K562 (cell line): ENCODE results near the gene PDZD2. TPM values are rescaled to one million over a fixed set of nuclear protein-coding genes. Genes with fewer than 3 reads are reported as not detected.

Source experiments
- ATAC-seq: fragments of 200-7000 bp; cut with Tn5 transposase; 3 replicates; pipeline ENCODE4 v1.9.1; 2020; ENCODE audit warnings: moderate library complexity
- BruUV-seq: library from RNA; stranded (reverse); fragments of 400-500 nt; replicated peaks from 2 replicates; lab custom pipeline; 2021; lab: Mats Ljungman, UMichigan
- CTCF ChIA-PET: fragments of 300-600 bp; formaldehyde crosslinking; extraction: SDS; loops from one replicate; lab custom pipeline; 2021; ENCODE audit warnings: low intra/inter-chr PET ratio; lab: Yijun Ruan, JAX
- POLR2A ChIA-PET: fragments of 300-600, 350-650 bp; sonication (Branson Sonifier 250); formaldehyde crosslinking; extraction: SDS; loops from one replicate; lab custom pipeline; 2021; ENCODE audit warnings: antibody characterized with exemption, inconsistent platforms; lab: Yijun Ruan, JAX
- DNase-seq, 4 experiments: peaks; one replicate each; pipeline versions ENCODE4 v3.0.0 to v3.0.0-alpha.2; 2011 to 2018; ENCODE audit warnings: low spot score in 3 of 4, mixed read lengths in 3 of 4; ENCODE audit errors: extremely low read depth in 1 of 4
- FAIRE-seq: peaks from 2 replicates; lab custom pipeline; 2011; peaks lifted over from hg19 to GRCh38; lab: Jason Lieb, UNC
- H2AFZ ChIP-seq: 2 replicates; pipeline ENCODE4 v1.6.0; 2011; ENCODE audit warnings: low read depth, low read length, control low read depth, inconsistent platforms
- H3K27ac ChIP-seq: fragments of 200-600 bp; 3 replicates; pipeline ENCODE4 v1.8.0; 2011; ENCODE audit warnings: low read depth, mild to moderate bottlenecking, control low read depth, inconsistent platforms, low read length, moderate library complexity, mixed read lengths; ENCODE audit errors: extremely low read depth
- H3K27me3 ChIP-seq, 2 experiments: fragments of 300-600 bp in 1 of 2; 2 replicates in 1 of 2; 3 replicates in 1 of 2; pipeline versions ENCODE4 v1.6.0 to v1.8.0; 2011; ENCODE audit warnings: inconsistent platforms in 2 of 2, low read length in 2 of 2, mild to moderate bottlenecking in 1 of 2, mixed read lengths in 1 of 2, moderate library complexity in 1 of 2; ENCODE audit not compliant: control insufficient read depth in 2 of 2, insufficient read depth in 2 of 2
- H3K36me3 ChIP-seq: fragments of 300-600 bp; 3 replicates; pipeline ENCODE4 v1.8.0; 2011; ENCODE audit warnings: mild to moderate bottlenecking, low read length, inconsistent platforms; ENCODE audit not compliant: control insufficient read depth, insufficient read depth
- H3K4me1 ChIP-seq, 2 experiments: fragments of 200-600 bp in 1 of 2; replicated peaks in 1 of 2; 2 replicates in 1 of 2; 3 replicates in 1 of 2; pipeline versions ENCODE4 v1.5.1 to v1.8.0; 2011; ENCODE audit warnings: inconsistent platforms in 2 of 2, low read length in 2 of 2, mild to moderate bottlenecking in 1 of 2, mixed read lengths in 1 of 2, moderate library complexity in 1 of 2; ENCODE audit not compliant: control insufficient read depth in 2 of 2, insufficient read depth in 2 of 2
- H3K4me2 ChIP-seq: 2 replicates; pipeline ENCODE4 v1.6.1; 2011; ENCODE audit warnings: low read length, control low read depth, inconsistent platforms, mixed read lengths; ENCODE audit not compliant: insufficient read depth
- H3K4me3 ChIP-seq: fragments of 200-600 bp; sonication (generic), shearing (Covaris generic); 2 replicates; pipeline ENCODE4 v1.5.1; 2016; ENCODE audit warnings: control low read depth, inconsistent platforms
- H3K79me2 ChIP-seq: fragments of 200-600 bp; 3 replicates; pipeline ENCODE4 v1.8.0; 2011; ENCODE audit warnings: low read length, inconsistent platforms; ENCODE audit not compliant: control insufficient read depth, insufficient read depth
- H3K9ac ChIP-seq, 2 experiments: 2 replicates each; pipeline versions ENCODE4 v1.6.0 to v1.6.1; 2011; ENCODE audit warnings: low read depth in 2 of 2, low read length in 2 of 2, control low read depth in 1 of 2, inconsistent platforms in 1 of 2, mild to moderate bottlenecking in 1 of 2, mixed read lengths in 1 of 2; ENCODE audit not compliant: insufficient read depth in 1 of 2
- H3K9me1 ChIP-seq: one replicate; pipeline ENCODE4 v1.6.0; 2011; ENCODE audit warnings: inconsistent platforms, mild to moderate bottlenecking, low read length, moderate library complexity; ENCODE audit not compliant: control insufficient read depth, insufficient read depth
- H3K9me3 ChIP-seq: replicated peaks from 2 replicates; pipeline ENCODE4 v1.5.1; 2011; ENCODE audit warnings: low read depth, low read length, inconsistent platforms; ENCODE audit not compliant: control insufficient read depth, insufficient read depth
- H4K20me1 ChIP-seq: replicated peaks from 2 replicates; pipeline ENCODE4 v1.6.1; 2011; ENCODE audit warnings: low read length, inconsistent platforms, mixed read lengths; ENCODE audit not compliant: control insufficient read depth, insufficient read depth
- ATF7 ChIP-seq: fragments of 450-650 bp; IDR thresholded peaks from 2 replicates; pipeline ENCODE4 v1.7.1; 2014; ENCODE audit warnings: mild to moderate bottlenecking, moderate library complexity
- BHLHE40 ChIP-seq: IDR thresholded peaks from 2 replicates; pipeline ENCODE4 v1.6.1; 2011; ENCODE audit warnings: low read length, improper control_type of control experiment
- BRD9 ChIP-seq: fragments of 450-650 bp; IDR thresholded peaks from 2 replicates; pipeline ENCODE4 v1.6.1; 2018; ENCODE audit warnings: low read depth; ENCODE audit not compliant: partially characterized antibody
- DPF2 ChIP-seq: fragments of 450-650 bp; IDR thresholded peaks from 2 replicates; pipeline ENCODE4 v1.6.1; 2016
- ETV1 ChIP-seq: fragments of 450-650 bp; conservative IDR thresholded peaks from 2 replicates; pipeline ENCODE4 v1.6.1; 2016; ENCODE audit warnings: missing genetic modification characterization, control low read depth, low read depth, missing compliant biosample characterization
- EZH2 ChIP-seq: IDR thresholded peaks from 2 replicates; pipeline ENCODE4 v1.6.1; 2012; ENCODE audit warnings: low read depth, mild to moderate bottlenecking, inconsistent platforms, low read length, borderline replicate concordance
- MCM3 ChIP-seq: fragments of 450-650 bp; IDR thresholded peaks from 2 replicates; pipeline ENCODE4 v1.6.1; 2016
- NCOA2 ChIP-seq, 2 experiments: fragments of 450-650 bp; IDR thresholded peaks; 2 replicates each; pipeline ENCODE4 v1.6.1; 2018; ENCODE audit warnings: mild to moderate bottlenecking in 2 of 2, moderate library complexity in 1 of 2; ENCODE audit not compliant: partially characterized antibody in 2 of 2
- NELFE ChIP-seq: IDR thresholded peaks from 2 replicates; pipeline ENCODE4 v1.6.1; 2011; ENCODE audit warnings: mild to moderate bottlenecking; ENCODE audit not compliant: insufficient read depth, insufficient read length
- RBBP5 ChIP-seq: fragments of 200-600 bp; sonication (generic); IDR thresholded peaks from 2 replicates; pipeline ENCODE4 v1.6.1; 2012; ENCODE audit warnings: borderline replicate concordance, mild to moderate bottlenecking, low read length, control low read depth, inconsistent platforms; ENCODE audit not compliant: insufficient read depth, poor library complexity, severe bottlenecking
- RERE ChIP-seq: sonication (generic); formaldehyde crosslinking; IDR thresholded peaks from 2 replicates; pipeline ENCODE4 v1.8.0; 2023; ENCODE audit warnings: missing genetic modification reagents, mild to moderate bottlenecking, borderline replicate concordance
- SIX5 ChIP-seq, 2 experiments: IDR thresholded peaks; 2 replicates each; pipeline ENCODE4 v1.6.1; 2011; ENCODE audit warnings: low read length in 2 of 2, borderline replicate concordance in 1 of 2, low read depth in 1 of 2, mild to moderate bottlenecking in 1 of 2, moderate library complexity in 1 of 2; ENCODE audit not compliant: insufficient read depth in 1 of 2
- ZEB2 ChIP-seq: fragments of 450-650 bp; IDR thresholded peaks from 2 replicates; pipeline ENCODE4 v1.6.1; 2016
- ZNF274 ChIP-seq: IDR thresholded peaks from 2 replicates; pipeline ENCODE4 v1.6.1; 2011; ENCODE audit warnings: low read depth, mild to moderate bottlenecking, low read length, moderate library complexity, borderline replicate concordance
- ZNF354B ChIP-seq: fragments of 250-450 bp; sonication (Bioruptor Pico); IDR thresholded peaks from 2 replicates; pipeline ENCODE4 v1.4.0; 2020
- ZNF696 ChIP-seq: fragments of 250-450 bp; sonication (Bioruptor Pico); conservative IDR thresholded peaks from 2 replicates; pipeline ENCODE4 v1.4.0; 2020; ENCODE audit warnings: mild to moderate bottlenecking, moderate library complexity
- WGBS: fragments of 100-300 bp; shearing (Covaris generic); methylation state at CpG from one replicate; pipeline ENCODE4 v1.1.6; 2016; ENCODE audit warnings: low coverage, mixed read lengths; ENCODE audit not compliant: insufficient coverage; ENCODE audit errors: missing lambda C conversion rate; 5-methylcytosine and 5-hydroxymethylcytosine counted together
- in situ Hi-C: fragments of 300-500 bp; cut with MboI; formaldehyde crosslinking; loops from 4 replicates; pipeline ENCODE4 v1.15.0; 2018; ENCODE audit warnings: inconsistent platforms, mixed read lengths
- intact Hi-C: fragments of 100-400 bp; cut with micrococcal nuclease; formaldehyde crosslinking; loops from 2 replicates; pipeline ENCODE4 v1.14.2; 2022
- polyA plus RNA-seq, 8 experiments: library from polyadenylated mRNA; depleted of rRNA in 4 of 8; stranded (reverse) in 5 of 8; unstranded in 3 of 8; fragments of >200 nt; fragmentation: Nextera tagmentation in 2 of 8; fragmentation: Illumina TruSeq in 1 of 8; extraction: Ambion mirVana in 2 of 8; extraction: Trizol in 1 of 8; gene quantifications; 2 replicates each; pipeline versions ENCODE4 v1.2.1 to v1.2.3, GENCODE V29; 2011 to 2014; ENCODE audit warnings: inconsistent platforms in 1 of 8, missing spikeins in 1 of 8
- total RNA-seq, 7 experiments: library from RNA; depleted of rRNA in 6 of 7; stranded (reverse); fragments of >200 nt in 6 of 7; fragmentation: Illumina TruSeq in 2 of 7; extraction: Trizol in 2 of 7; gene quantifications; 2 replicates each; pipeline versions ENCODE4 v1.2.1 to v1.2.3, GENCODE V29; 2011 to 2021; ENCODE audit warnings: low replicate concordance in 1 of 7

Gene PDZD2
- total and polyA plus RNA-seq, 9 of the 15 experiments (the other 6 are each of a cell fraction or from before 2014, with no cell fraction given), result 0.02 to 0.08 (median 0.04) TPM; not detected in 6

- Histone ChIP-seq H3K4me2 (no peak overlapping the region), H3K4me3 (no peak overlapping the region), H3K9ac (no peak overlapping the region), H3K9me1 (no peaks in the 10 kb centered on the region), H3K4me1 (no peaks in the 10 kb centered on the region), H3K27ac (no peak overlapping the region), H2AFZ (no peak overlapping the region), H4K20me1 (no peaks in the 10 kb centered on the region), H3K9me3 (no peaks in the 10 kb centered on the region), H3K36me3 (peaks cover 72% of the 10 kb centered on the region), H3K79me2 (peaks cover 74% of the 10 kb centered on the region), H3K27me3 (no peaks in the 10 kb centered on the region)
- no peak for ATAC-seq
- BruUV-seq, result TSS peak; percentile 14
- intact Hi-C loops (no loop called here), in situ Hi-C loops (no loop called here)
- DNase-seq, result no peak
- 83% methylated on average over 3 of the region's 3 CpGs for WGBS
- POLR2A ChIA-PET, result interaction anchor here (0.6 to 1.0 kb wide), 2 partner anchors 16 to 114 kb away, joined by 3 read pairs; no protein-coding TSS in a partner anchor
- CTCF ChIA-PET, result no interaction called here
- FAIRE-seq, result no peak
- TF ChIP-seq ZEB2, result no peak
- no peak for TF ChIP-seq BHLHE40
- no peak for TF ChIP-seq SIX5 (IDR thresholded peaks at IDR 0.05; ENCODE audit: borderline replicate concordance in 1 of 2, insufficient read depth in 1 of 2, low read depth in 1 of 2, low read length in 2 of 2)
- TF ChIP-seq ETV1 (tag), result no peak
- TF ChIP-seq RERE (CRISPR knock-in tag), result no peak
- TF ChIP-seq EZH2, result no peak
- TF ChIP-seq ZNF274, result no peak
- no peak for TF ChIP-seq NCOA2 (IDR thresholded peaks at IDR 0.05; ENCODE audit: partially characterized antibody in 2 of 2)
- TF ChIP-seq NELFE, result no peak
- TF ChIP-seq ZNF354B (CRISPR knock-in tag), result no peak
- no peak for TF ChIP-seq DPF2
- TF ChIP-seq BRD9, result no peak
- TF ChIP-seq ATF7, result no peak
- TF ChIP-seq ZNF696 (CRISPR knock-in tag), result no peak
- no peak for TF ChIP-seq MCM3
- no peak for TF ChIP-seq RBBP5
- TF ChIP-seq, all 486 proteins: peak for 0
Measured at GRCh38 chr5:32130865-32131264, 491.9 kb downstream of the PDZD2 start.
